Activated CD4-positive, alpha-beta T cell treated with anti-CD3 and anti-CD28 coated beads, Interleukin-2, amount 10 ng/mL, durations not matched to agents 7 days and 5 days (primary cell): ENCODE results near the gene CCSER1. TPM values are rescaled to one million over a fixed set of nuclear protein-coding genes. Genes with fewer than 3 reads are reported as not detected.

Experiments used
- CTCF ChIA-PET: fragments of 350-600 bp; sonication (Branson Sonifier 250); formaldehyde crosslinking; loops from one replicate; lab custom pipeline; 2021; ENCODE audit warnings: antibody characterized with exemption; lab: Charles Lee
- POLR2A ChIA-PET: fragments of 350-600 bp; sonication (Branson Sonifier 250); formaldehyde crosslinking; loops from one replicate; lab custom pipeline; 2021; ENCODE audit warnings: antibody characterized with exemption; lab: Charles Lee
- DNase-seq: peaks from one replicate; pipeline ENCODE4 v3.0.0-alpha.2; 2020
- H3K27ac Mint-ChIP-seq: one replicate; pipeline ENCODE4 v1.8.0; 2021; ENCODE audit warnings: mild to moderate bottlenecking, moderate library complexity, mixed read lengths
- H3K27me3 Mint-ChIP-seq: one replicate; pipeline ENCODE4 v1.8.0; 2021; ENCODE audit warnings: mixed read lengths
- H3K36me3 Mint-ChIP-seq: one replicate; pipeline ENCODE4 v1.8.0; 2021; ENCODE audit warnings: low read depth, mixed read lengths
- H3K4me1 Mint-ChIP-seq: one replicate; pipeline ENCODE4 v1.8.0; 2021; ENCODE audit warnings: mixed read lengths
- H3K4me3 Mint-ChIP-seq: one replicate; pipeline ENCODE4 v1.8.0; 2021; ENCODE audit warnings: mild to moderate bottlenecking, moderate library complexity, mixed read lengths
- H3K9me3 Mint-ChIP-seq: one replicate; pipeline ENCODE4 v1.8.0; 2021; ENCODE audit warnings: mixed read lengths
- total RNA-seq, 2 experiments: library from RNA; stranded (reverse); gene quantifications; one replicate each; pipeline ENCODE4 v1.2.3, GENCODE V29; 2021

CCSER1 gene
- total RNA-seq, 2 experiments from 2014 or later: 0.15 TPM; not detected in 1

DNA sequence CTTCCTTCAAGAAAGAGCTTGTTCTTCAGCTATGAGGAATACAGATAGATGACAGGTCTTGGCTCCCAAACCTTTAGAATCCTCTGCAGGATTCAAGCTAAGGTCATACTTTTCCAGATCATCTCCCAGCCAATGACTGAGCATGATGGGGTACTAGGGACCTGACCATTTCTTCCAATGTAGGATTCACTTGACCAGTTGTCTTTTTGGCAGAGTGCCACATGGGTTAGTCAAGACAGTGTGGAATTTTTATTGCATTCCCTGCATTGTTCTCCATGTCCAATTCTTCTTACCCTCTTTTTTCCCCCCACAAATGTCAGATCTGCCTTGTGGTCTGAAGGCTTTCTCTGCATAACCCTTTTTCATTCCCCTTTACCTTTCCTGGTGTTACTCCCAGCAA lies 99.5 kb downstream of the CCSER1 start:
- Mint-ChIP-seq H3K4me1 (no peaks in the 10 kb centered on the region), H3K9me3 (no peaks in the 10 kb centered on the region), H3K27ac (no peak overlapping the region), H3K36me3 (no peaks in the 10 kb centered on the region), H3K27me3 (no peaks in the 10 kb centered on the region), H3K4me3 (no peak overlapping the region)
- POLR2A ChIA-PET: no interaction called here
- DNase-seq: no peak
- CTCF ChIA-PET: no interaction called here

DNA sequence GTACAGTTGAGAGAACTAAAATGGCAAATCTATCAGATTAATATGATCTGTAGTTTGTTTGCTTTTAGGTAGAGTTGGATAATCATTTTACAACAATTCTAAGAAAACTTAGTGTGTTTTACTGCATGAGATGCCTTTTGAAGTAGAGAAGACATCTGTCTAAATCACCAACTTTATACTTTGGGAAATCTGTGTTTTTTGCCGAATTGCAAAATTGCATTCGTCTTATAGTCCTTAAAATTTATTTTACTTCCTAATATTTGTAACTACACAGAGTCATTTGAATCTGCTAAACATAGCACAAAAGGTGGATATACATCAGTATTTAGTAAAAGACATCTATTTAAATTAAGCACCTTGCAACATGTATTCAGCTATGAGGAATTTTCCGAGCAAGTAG lies 100.0 kb downstream of the CCSER1 start:
- Mint-ChIP-seq H3K9me3 (no peaks in the 10 kb centered on the region), H3K36me3 (no peaks in the 10 kb centered on the region), H3K27me3 (no peaks in the 10 kb centered on the region), H3K4me1 (no peaks in the 10 kb centered on the region), H3K27ac (no peak overlapping the region), H3K4me3 (no peak overlapping the region)
- DNase-seq: no peak
- ChIA-PET POLR2A (no interaction called here), CTCF (no interaction called here)

DNA sequence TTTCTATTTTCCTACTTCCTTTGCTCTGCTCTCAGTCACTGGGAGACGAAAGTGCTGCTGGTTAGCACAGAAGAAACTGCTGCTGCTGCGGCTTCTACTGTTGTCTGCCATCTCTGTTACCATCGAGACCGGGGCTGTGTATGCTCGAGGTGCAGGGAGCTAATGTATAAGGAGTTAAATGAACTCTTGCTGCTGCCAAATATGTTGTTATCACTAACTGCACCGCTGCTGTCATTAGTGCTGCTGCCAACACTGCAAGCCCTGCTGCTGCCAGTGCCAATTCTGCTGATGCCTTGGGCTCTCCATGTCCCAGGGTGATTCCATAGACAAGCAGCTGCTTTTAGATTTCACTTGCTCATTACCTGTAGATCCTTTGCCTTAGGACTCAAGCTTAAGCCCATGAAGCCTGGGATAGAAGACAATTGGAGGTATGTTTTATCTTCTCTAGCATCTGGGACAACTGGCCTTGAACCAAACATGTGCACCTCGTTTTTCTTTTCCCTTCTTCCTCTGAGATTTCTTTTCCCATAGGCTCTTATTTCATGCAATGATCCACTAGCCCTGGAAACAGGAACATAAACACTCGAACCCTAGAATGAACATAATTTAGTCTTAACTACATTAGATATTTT lies 107.8 kb downstream of the CCSER1 start:
- POLR2A ChIA-PET: no interaction called here
- no peak overlapping the region for H3K27ac Mint-ChIP-seq
- DNase-seq: no peak
- no peaks in the 10 kb centered on the region for H3K4me1 Mint-ChIP-seq
- H3K4me3 Mint-ChIP-seq: no peak overlapping the region
- no peaks in the 10 kb centered on the region for H3K9me3 Mint-ChIP-seq
- no peaks in the 10 kb centered on the region for H3K27me3 Mint-ChIP-seq
- H3K36me3 Mint-ChIP-seq: no peaks in the 10 kb centered on the region
- CTCF ChIA-PET: no interaction called here

DNA sequence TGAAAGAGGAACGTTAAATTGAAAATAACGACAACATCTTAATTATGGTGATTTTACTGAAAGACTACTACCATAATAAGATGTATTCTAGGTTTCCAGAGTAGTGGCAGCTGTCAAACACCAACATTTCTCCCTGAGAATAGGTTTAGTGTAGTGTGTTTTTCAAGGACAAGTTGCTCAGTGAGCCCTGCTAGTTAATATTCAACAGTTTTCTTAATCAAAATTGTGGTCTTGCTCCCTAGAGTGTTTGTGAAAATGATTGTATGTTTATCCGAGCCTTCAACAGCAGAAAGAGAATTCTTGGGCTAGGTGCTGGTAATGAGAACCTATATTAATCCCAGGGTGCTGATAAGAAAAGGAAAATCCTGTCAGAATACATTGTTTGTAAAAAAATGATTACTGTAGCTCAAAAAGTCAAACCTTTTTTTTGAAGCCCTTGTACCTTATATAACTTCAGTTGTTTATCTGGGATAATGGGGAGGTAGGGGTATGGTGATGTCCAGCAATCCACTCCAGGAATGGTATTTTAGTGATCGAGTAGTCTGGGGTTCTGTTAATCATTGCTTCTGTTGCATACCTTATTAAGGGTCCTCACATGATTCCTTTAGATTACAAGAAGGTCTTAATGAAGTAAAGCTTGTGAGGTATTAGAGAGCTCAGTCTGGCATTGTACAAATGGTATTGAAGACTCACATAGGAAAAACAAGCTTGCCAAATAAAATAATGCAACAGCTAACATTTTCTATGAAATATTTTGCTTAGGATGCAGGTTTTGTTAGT lies 110.7 kb downstream of the CCSER1 start:
- H3K27me3 Mint-ChIP-seq: no peaks in the 10 kb centered on the region
- no peak for DNase-seq
- H3K36me3 Mint-ChIP-seq: no peaks in the 10 kb centered on the region
- H3K4me1 Mint-ChIP-seq: no peaks in the 10 kb centered on the region
- POLR2A ChIA-PET: no interaction called here
- H3K9me3 Mint-ChIP-seq: no peaks in the 10 kb centered on the region
- no peak overlapping the region for H3K4me3 Mint-ChIP-seq
- no peak overlapping the region for H3K27ac Mint-ChIP-seq
- CTCF ChIA-PET: no interaction called here

DNA sequence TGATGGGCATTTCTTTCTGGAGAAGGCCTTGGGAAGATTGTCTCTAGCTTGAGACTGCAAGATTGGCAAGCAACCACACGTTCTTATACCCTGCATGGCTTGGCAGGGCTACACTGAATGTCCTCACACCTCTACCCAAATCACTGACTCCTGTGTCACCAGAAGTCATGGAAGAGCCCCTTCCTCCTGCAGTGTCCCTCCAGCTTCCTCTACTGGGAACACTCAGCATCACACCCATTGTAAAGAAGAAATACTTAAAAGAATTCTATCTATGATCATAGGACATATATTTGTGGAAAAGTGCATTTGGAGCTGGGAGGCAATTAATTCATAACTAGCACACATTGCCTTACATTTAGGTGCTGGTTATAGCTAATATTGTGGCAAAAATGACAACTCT lies 113.1 kb downstream of the CCSER1 start:
- Mint-ChIP-seq H3K4me3 (no peak overlapping the region), H3K4me1 (no peaks in the 10 kb centered on the region), H3K36me3 (no peaks in the 10 kb centered on the region), H3K27ac (no peak overlapping the region), H3K9me3 (no peaks in the 10 kb centered on the region), H3K27me3 (no peaks in the 10 kb centered on the region)
- ChIA-PET POLR2A (no interaction called here), CTCF (no interaction called here)
- DNase-seq: no peak

DNA sequence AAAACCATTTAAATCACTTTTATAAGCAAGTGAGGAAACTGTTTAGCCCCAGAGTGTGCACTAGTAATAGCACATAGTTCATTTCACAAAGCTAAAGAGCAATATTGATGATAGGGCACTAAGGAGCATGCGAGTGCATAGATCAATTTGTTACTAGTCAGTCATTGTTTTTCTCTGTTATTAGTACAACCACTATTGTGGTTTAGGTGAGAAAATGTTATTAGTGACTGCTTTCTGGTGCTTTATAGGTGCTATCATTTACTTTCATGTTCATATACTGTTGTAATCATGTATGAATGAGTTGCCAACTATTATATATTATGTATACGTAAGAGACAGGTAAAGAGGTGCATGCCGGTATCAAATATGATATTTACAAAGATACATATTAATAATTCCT lies 113.8 kb downstream of the CCSER1 start:
- Mint-ChIP-seq H3K4me3 (no peak overlapping the region), H3K36me3 (no peaks in the 10 kb centered on the region), H3K4me1 (no peaks in the 10 kb centered on the region), H3K27me3 (no peaks in the 10 kb centered on the region), H3K27ac (no peak overlapping the region), H3K9me3 (no peaks in the 10 kb centered on the region)
- ChIA-PET CTCF (no interaction called here), POLR2A (no interaction called here)
- no peak for DNase-seq

DNA sequence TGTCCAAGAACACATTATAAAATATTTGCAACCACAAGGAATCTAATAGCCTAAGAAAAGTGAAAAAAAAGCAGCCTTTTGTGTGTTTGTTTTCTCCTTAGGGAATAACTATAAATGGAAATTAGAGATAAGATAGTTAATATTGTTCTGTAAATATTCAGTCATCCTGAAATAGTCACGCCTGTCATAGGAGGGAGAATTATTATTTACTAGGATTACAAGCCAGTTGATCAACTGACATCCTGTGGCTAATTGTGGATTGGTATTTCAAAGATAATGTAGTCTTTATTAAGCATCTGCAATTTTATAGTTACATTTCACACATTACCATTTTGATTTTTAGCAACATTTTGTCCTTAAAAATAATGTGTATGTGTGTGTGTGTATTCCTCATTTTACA lies 118.6 kb downstream of the CCSER1 start:
- Mint-ChIP-seq H3K27me3 (no peaks in the 10 kb centered on the region), H3K27ac (no peak overlapping the region), H3K9me3 (no peaks in the 10 kb centered on the region), H3K4me1 (no peaks in the 10 kb centered on the region), H3K36me3 (no peaks in the 10 kb centered on the region), H3K4me3 (no peak overlapping the region)
- DNase-seq: no peak
- POLR2A ChIA-PET: no interaction called here
- CTCF ChIA-PET: no interaction called here

DNA sequence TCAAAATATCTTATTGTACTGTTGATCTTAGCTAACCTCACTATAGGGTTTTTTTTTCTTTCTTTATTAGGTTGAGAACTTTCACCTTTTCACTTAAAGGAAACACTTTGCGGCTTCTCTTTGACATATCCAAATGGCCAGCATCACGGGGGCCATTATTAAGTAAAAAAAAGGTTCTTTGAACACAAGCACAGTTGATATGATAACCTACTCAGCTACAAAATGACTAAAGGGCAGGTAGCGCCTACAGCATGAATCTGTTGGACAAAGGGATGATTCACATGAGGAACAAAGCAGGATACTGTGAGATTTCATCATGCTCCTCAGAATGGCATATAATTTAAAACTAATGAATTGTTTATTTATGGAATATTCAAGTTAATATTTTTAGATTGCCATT lies 119.6 kb downstream of the CCSER1 start:
- Mint-ChIP-seq H3K36me3 (no peaks in the 10 kb centered on the region), H3K9me3 (no peaks in the 10 kb centered on the region), H3K4me1 (no peaks in the 10 kb centered on the region), H3K4me3 (no peak overlapping the region), H3K27ac (no peak overlapping the region), H3K27me3 (no peaks in the 10 kb centered on the region)
- ChIA-PET CTCF (no interaction called here), POLR2A (no interaction called here)
- DNase-seq: no peak

DNA sequence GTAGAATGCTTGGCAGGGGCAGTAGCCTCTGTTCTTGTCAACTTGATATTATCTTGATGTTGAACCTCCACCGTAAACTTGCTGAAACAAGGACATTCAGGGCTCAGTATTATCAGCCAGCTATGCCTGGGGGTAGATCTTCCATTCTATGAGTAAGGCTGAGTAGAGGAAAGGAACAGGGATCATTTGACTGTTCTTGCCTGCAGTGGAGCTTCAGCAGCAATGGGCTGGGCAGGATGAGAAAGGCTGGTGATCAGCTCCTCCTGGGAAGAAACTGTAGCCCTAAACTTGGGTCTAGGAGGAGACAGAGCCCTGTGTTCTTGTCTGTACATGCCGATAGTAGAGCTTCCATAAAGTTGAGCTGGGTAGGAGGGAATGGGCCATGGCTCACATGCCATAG lies 127.2 kb downstream of the CCSER1 start:
- no peak overlapping the region for H3K27ac Mint-ChIP-seq
- DNase-seq: no peak
- no peaks in the 10 kb centered on the region for H3K27me3 Mint-ChIP-seq
- POLR2A ChIA-PET: no interaction called here
- H3K4me1 Mint-ChIP-seq: no peaks in the 10 kb centered on the region
- H3K9me3 Mint-ChIP-seq: no peaks in the 10 kb centered on the region
- H3K36me3 Mint-ChIP-seq: no peaks in the 10 kb centered on the region
- H3K4me3 Mint-ChIP-seq: no peak overlapping the region
- CTCF ChIA-PET: no interaction called here

DNA sequence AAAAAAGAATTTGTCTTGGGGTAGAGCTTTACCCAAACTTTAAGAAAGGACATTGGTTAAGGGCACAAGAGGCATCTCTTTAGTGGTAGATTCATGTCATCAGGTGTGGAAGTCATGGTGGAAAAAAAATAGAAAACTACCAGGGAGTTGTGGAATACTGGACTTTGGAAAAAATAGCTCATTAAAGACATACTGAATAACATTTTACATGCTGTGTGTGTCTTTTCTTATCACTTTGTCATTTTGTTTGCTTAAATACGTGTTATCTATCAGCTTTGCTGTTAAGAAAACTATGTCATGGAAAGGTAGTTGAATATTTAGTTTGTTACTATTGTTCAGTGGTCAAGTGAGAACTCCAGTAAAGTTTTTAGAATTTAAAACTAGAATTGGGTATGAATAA lies 147.0 kb downstream of the CCSER1 start:
- Mint-ChIP-seq H3K27ac (no peak overlapping the region), H3K27me3 (no peaks in the 10 kb centered on the region), H3K9me3 (no peaks in the 10 kb centered on the region), H3K36me3 (no peaks in the 10 kb centered on the region), H3K4me3 (no peak overlapping the region), H3K4me1 (no peaks in the 10 kb centered on the region)
- no peak for DNase-seq
- ChIA-PET POLR2A (no interaction called here), CTCF (no interaction called here)

DNA sequence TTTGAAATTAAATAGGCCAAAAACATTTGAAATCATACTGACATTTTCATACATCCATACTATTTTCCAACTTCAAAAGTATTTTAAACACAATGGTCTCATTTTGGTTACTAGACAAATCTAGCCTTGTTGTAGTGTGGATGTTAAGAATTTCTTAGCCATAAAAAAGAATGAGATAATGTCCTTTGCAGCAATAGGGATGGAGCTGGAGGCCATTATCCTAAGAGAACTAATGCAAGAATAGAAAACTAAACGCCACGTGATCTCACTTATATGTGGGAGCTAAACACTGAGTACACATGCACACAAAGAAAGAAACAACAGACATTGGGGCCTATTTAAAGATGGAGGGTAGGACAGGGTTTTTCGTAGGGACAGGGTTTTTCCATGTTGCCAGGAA lies 153.8 kb downstream of the CCSER1 start:
- no peak overlapping the region for H3K27ac Mint-ChIP-seq

DNA sequence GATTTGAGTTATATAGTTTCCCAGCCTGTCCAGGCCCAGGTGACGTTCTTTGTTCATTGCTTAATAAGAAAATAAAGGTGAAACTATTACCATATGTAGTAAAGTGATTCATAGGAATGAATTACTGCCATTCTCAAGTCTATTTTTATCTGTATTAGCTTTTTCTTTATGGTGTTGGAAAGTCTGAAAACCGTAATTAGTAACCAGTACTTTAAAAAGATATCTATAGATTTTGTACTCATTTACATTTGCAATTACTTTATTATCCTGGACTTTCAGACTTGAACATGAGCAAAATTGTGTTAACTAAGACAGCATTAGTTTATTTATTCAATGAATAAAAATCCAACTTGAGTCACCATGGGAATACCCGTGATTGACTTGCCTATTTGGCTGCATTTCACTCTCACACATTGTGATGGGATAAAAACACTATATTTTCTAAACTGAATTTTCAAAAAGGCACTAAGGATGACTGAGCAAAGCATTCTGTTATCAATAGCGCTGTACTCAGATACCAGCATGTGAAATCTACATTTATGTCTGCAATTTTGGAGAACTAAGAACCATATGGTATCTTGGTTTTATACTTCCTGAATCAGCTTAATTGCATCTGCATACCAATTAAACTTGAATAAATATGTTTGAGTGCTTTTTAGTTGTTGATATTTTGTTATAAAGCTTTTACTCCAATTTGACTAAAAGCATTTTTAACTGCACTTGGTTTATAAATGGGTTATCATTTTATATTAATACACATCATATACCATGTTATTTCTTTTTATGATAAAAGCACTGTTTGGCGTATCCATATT lies 154.6 kb downstream of the CCSER1 start:
- Mint-ChIP-seq H3K27ac (no peak overlapping the region), H3K36me3 (no peaks in the 10 kb centered on the region), H3K27me3 (no peaks in the 10 kb centered on the region), H3K9me3 (no peaks in the 10 kb centered on the region), H3K4me3 (no peak overlapping the region), H3K4me1 (no peaks in the 10 kb centered on the region)
- DNase-seq: no peak
- ChIA-PET CTCF (no interaction called here), POLR2A (no interaction called here)

More for the DNA sequence above, 153.8 kb downstream of the CCSER1 start:
- Mint-ChIP-seq H3K9me3 (no peaks in the 10 kb centered on the region), H3K4me1 (no peaks in the 10 kb centered on the region), H3K27me3 (no peaks in the 10 kb centered on the region), H3K4me3 (no peak overlapping the region), H3K36me3 (no peaks in the 10 kb centered on the region)
- ChIA-PET POLR2A (no interaction called here), CTCF (no interaction called here)
- DNase-seq: no peak

DNA sequence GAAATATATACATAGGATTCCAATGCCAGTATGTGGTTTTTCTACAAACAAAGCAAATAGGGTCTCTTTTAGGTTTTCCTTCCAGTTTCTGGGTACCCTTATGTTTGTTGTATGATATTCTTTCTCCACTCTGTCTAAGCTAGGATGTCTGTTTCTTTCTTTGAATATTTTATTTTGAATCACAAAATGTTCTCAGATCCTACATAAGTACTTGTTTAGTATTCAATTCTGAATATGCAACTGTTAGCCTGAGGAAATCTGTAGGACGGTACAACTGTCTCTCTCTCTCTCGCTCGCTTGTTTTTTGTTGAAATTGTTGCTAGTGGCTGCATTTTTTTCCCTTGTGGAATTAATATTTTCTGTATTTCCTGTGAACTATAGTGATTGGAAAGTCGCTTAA lies 163.2 kb downstream of the CCSER1 start:
- Mint-ChIP-seq H3K27ac (no peak overlapping the region), H3K36me3 (no peaks in the 10 kb centered on the region), H3K27me3 (peaks cover 8% of the 10 kb centered on the region), H3K9me3 (no peaks in the 10 kb centered on the region), H3K4me1 (no peaks in the 10 kb centered on the region), H3K4me3 (no peak overlapping the region)
- ChIA-PET POLR2A (no interaction called here), CTCF (no interaction called here)
- DNase-seq: no peak
